Measurements from ENCODE around the gene MRC2.

DNA sequence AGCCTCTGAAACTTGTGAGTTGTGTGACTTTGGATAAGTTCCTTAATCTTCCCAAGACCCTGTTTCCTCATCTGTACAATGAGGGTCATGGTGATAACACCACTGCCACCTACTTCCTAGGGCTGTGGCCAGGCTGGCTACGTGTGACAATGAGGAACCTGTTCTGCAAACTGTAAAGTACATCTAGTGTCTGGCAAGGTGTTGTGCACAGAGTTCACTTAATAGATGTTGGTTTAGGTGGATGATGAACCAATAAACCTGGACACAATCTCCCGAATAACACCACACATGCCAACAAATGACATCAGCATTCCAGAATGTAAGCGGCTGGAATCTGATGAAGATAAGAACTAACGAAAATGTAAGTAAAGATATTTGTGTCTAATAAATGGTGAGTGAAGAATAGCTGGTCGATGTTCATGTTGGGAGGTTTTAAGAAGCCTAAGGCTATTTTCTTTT lies 98.3 kb downstream of the MRC2 start:
- TF ChIP-seq CTCF (conservative IDR thresholded peaks at IDR 0.05; ENCODE audit: low read depth, low read length), result no peak
- no peak for TF ChIP-seq EZH2 (IDR thresholded peaks at IDR 0.05; ENCODE audit: borderline replicate concordance, low read depth, low read length, poor library complexity, severe bottlenecking)
